TTC549 (cell line): Measurements from ENCODE around the gene WDR59.
"Not testable (repeated sequence)": the region's sequence is repeated elsewhere in the genome, so short reads cannot be mapped to it uniquely, and the experiment has no call there.

Experiments
- FAIRE-seq: peaks from 2 replicates; lab custom pipeline; 2012; peaks lifted over from hg19 to GRCh38; lab: Jason Lieb, UNC

WDR59 gene, protein sequence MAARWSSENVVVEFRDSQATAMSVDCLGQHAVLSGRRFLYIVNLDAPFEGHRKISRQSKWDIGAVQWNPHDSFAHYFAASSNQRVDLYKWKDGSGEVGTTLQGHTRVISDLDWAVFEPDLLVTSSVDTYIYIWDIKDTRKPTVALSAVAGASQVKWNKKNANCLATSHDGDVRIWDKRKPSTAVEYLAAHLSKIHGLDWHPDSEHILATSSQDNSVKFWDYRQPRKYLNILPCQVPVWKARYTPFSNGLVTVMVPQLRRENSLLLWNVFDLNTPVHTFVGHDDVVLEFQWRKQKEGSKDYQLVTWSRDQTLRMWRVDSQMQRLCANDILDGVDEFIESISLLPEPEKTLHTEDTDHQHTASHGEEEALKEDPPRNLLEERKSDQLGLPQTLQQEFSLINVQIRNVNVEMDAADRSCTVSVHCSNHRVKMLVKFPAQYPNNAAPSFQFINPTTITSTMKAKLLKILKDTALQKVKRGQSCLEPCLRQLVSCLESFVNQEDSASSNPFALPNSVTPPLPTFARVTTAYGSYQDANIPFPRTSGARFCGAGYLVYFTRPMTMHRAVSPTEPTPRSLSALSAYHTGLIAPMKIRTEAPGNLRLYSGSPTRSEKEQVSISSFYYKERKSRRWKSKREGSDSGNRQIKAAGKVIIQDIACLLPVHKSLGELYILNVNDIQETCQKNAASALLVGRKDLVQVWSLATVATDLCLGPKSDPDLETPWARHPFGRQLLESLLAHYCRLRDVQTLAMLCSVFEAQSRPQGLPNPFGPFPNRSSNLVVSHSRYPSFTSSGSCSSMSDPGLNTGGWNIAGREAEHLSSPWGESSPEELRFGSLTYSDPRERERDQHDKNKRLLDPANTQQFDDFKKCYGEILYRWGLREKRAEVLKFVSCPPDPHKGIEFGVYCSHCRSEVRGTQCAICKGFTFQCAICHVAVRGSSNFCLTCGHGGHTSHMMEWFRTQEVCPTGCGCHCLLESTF

GRCh38 chr16:74984529-74985296 is at the start of gene WDR59:
Gene WDR59 (minus strand): TSS chr16:74985123. CDS start chr16:74985017, 106 bp downstream.
- FAIRE-seq: peak; percentile 76

GRCh38 chr16:75032655-75033054 is 47.7 kb upstream of the WDR59 start:
- FAIRE-seq: no peak

GRCh38 chr16:75029854-75030253 is 44.9 kb upstream of the WDR59 start:
- no peak for FAIRE-seq

- no peak for FAIRE-seq
Measured at GRCh38 chr16:75028544-75029135, 43.7 kb upstream of the WDR59 start.

GRCh38 chr16:75027520-75028300 is 42.8 kb upstream of the WDR59 start:
- no peak for FAIRE-seq

- no peak for FAIRE-seq
Measured at GRCh38 chr16:75026892-75027391, 42.0 kb upstream of the WDR59 start.

DNA sequence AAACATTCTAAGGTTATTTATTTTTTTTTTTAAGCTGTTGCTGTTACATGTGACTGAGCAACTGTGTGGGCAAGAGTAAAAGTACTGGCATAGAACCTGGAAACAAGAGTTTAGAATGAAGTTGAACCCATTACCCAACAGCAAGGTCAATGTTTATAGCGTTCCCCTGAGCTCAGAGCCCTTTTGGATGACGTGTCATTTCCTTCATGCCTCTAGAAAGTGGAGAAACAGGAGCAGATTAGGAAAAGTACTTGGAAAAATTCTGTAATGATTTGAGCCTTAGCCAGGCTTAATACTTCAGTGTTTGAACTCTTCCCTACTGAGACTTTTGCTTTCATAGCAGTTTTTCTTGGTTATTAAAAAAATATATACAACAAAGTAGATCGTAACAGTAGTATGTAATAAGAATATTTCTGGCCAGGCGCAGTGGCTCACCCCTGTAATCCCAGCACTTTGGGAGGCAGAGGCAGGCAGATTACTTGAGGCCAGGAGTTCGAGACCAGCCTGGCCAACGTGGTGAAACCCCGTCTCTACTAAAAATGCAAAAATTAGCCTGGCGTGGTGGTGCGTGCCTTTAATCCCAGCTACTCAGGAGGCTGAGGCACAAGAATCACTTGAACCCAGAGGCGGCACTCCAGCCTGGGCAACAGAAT is 41.4 kb upstream of the WDR59 start:
- FAIRE-seq: not testable (repeated sequence)

GRCh38 chr16:75025761-75026160 is 40.8 kb upstream of the WDR59 start:
- no peak for FAIRE-seq

GRCh38 chr16:75024594-75024993 is 39.7 kb upstream of the WDR59 start:
- FAIRE-seq: no peak

DNA sequence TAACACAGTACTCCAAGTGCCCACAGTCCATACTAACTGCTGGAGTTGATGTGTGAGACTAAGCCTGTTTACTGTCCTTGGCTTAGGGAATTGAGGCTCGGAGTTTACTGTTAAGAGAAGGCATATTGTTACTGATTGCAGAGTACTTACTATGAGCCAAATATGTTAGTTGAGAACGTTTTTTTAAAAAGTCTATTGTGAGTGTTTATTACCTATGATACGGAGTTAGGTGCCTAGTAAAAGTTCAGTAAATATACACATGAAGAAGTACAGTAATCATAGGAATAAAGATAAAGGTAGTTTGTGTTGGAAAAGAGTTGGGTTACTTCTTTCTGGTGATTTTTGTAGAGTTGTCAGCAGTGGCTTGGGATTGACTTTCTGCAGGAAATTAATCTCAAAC is 39.3 kb upstream of the WDR59 start:
- FAIRE-seq: no peak

DNA sequence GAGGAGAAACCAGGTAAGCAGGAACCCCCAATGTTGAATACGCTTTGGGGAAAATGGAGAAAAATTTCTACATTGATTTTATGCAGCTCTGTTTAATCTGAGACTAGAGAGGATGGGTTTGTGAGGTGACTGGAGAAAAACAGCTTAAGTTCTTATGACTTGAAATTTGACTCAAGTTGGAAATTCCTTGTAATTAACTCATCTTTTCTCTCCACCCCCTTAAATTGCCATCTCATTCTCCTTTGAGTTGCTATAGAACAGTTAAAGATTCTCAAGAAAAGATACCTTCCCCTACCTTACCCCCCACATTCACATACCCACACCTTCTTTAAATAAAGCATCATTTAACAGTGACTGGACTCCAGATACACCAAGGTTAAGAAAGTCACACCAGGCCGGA is 38.1 kb upstream of the WDR59 start:
- no peak for FAIRE-seq

DNA sequence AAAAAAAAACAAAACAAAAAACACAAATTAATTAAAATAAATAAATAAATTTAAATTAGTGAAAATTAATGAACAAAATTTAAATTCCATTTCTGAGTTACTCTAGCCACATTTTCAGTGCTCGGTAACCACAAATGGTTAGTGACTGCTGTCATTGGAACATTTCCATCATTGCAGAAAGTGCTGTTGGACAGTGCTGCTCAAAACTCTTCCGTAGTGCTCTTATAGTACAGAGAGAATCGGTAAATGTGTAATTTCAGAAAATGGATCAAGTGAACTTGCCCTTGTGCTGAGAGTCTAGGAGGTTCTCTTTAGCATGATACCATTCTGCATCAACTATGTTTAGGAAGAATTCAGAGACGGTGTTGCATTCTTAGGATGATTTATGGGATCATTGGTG is 37.6 kb upstream of the WDR59 start:
- FAIRE-seq: no peak

DNA sequence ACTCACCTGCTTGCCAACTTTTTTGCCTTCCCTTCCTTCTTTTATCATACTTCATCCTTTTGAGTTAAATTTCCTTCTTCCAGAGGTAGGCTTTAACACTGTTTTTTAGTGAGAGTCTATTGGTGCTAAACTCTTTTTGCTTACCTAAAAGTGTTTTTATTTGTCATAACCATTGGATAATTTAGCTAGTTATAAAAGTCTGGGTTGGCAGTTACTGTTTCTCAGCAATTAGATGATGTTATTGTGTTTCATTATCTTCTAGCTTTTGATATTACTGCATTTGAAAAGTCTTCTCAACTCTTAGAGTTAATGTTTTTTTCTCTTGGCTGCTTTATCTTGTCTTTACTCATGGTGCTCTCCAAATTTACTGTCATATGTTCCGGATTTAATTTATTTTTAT is 36.5 kb upstream of the WDR59 start:
- no peak for FAIRE-seq

DNA sequence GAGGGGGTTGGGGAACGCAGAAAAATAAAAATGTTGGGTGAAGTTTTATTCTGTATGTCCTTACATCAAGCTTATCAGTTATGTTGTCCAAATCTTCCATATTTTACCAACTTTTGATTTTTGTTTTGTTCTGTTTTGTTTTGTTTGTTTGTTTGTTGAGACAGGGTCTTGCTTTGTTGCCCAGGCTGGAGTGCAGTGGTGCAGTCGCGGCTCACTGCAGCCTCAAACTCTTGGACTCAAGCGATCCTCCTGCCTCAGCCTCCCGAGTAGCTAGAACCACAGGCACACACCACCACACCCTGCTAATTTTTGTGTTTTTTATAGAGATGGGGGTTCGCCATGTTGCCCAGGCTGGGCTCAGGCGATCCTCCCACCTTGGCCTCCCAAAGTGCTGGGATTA is 34.7 kb upstream of the WDR59 start:
- FAIRE-seq: no peak

DNA sequence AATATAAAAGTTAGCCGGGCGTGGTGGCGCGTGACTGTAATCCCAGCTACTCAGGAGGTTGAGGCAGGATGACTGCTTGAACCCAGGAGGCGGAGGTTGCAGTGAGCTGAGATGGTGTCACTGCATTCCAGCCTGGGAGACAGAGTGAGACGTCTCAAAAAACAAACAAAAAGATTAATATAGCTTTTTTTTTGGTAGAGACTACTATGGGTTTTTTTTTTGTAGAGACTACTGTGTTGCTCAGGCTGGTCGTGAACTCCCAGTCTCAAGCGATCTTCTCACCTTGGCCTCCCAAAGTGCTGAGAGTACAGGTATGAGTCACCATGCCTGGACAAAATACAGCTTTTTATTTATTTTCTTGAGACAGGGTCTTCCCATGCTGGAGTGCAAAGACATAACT is 34.1 kb upstream of the WDR59 start:
- no peak for FAIRE-seq

- no peak for FAIRE-seq
Measured at GRCh38 chr16:75017670-75018525, 33.0 kb upstream of the WDR59 start.

DNA sequence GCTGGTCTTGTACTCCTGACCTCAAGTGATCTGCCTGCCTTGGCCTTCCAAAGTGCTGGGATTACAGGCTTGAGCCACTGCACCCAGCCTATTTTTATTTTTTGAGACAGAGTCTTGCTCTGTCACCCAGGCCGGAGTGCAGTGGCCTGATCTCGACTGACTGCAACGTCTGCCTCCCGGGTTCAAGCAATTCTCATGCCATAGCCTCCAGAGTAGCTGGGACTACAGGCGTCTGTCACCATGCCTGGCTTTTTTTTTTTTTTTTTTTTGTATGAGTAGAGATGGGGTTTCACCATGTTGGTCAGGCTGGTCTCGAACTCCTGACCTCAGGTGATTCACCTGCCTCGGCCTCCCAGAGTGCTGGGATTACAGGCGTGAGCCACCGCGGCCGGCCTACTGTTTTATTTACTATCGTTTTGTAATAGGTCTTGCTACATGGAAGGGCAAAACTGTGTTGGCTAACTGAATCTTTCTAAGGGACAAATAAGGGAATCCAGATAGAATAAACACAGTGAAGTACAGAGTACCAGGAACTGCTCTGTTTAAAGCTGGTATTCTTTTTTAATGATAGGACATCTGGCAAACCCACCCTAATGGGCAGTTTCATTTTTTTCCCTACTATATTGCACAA is 31.6 kb upstream of the WDR59 start:
- not testable (repeated sequence) for FAIRE-seq

GRCh38 chr16:75014318-75014717 is 29.4 kb upstream of the WDR59 start:
- no peak for FAIRE-seq

DNA sequence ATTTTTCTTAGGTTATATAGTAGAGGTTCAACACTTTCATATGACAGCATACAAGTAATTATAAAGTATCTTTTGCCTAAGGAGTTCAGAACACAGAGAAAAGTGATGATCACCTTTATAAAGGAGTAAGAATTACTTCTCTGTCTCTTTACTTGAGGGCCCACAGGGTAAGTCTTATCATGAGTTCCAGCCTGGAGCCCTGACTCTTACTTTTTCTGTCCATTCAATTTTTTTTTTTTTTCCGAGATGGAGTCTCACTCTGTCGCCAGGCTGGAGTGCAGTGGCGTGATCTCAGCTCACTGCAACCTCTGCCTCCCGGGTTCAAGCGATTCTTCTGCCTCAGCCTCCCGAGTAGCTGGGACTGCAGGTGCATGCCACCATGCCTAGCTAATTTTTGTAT is 28.2 kb upstream of the WDR59 start:
- not testable (repeated sequence) for FAIRE-seq
